Smooth muscle cell of the brain vasculature (primary cell): Measurements from ENCODE around the gene YDJC.
"Not testable (repeated sequence)": the region's sequence is repeated elsewhere in the genome, so short reads cannot be mapped to it uniquely, and the experiment has no call there.

Source experiments
- DNase-seq: peaks from one replicate; pipeline ENCODE4 v3.0.0-alpha.2; 2012; ENCODE audit warnings: low read depth, low spot score

The YDJC gene

GRCh38 chr22:21632237-21632895 is 2.5 kb upstream of the YDJC start, which contains the start of gene CCDC116:
Gene CCDC116 (plus strand): TSS chr22:21632760. CDS start chr22:21633182, 422 bp downstream.
- no peak for DNase-seq

- DNase-seq = no peak
Measured at GRCh38 chr22:21631025-21631424, 1.2 kb upstream of the YDJC start.

- no peak for DNase-seq
Measured at GRCh38 chr22:21628386-21629254, 1.2 kb downstream of the YDJC start.

DNA sequence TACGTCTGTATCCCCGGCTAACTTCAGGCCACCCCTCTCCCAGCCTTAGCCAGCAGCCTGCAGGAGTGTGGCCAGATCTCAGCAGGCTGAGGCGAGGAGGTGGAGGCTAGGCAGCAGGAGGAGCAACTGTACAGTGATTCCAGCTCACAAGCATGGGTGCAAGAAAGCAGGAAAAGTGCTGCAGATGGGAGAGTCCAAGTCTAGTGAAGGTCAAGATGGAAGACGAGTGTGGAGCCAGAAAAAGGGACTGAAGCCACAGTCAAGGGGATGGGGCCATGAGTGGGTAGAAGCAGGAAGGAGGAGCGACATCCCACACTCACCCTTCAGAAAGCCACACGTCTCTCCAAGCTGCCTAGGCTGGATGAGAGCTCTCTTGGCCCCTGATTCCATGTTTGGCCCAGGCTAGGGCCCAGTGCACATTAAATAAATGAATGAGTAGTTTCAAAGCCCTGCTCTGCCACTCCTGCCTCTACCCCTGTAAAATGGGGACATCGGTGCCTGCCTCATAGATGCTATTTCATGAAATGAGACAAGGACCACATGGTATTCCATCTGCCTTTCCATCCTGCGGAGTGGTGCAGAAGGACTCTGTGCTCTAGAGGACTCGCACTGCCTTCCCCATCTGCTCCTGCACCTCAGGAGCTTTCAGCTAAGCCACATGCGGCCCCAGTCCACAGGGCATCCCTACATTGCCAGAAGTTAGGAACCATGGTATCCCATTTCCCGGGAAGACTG is 2.9 kb downstream of the YDJC start:
- no peak for DNase-seq

- DNase-seq = no peak
Measured at GRCh38 chr22:21626073-21626734, 3.6 kb downstream of the YDJC start.

GRCh38 chr22:21624880-21625791 is 4.7 kb downstream of the YDJC start:
- no peak for DNase-seq

- DNase-seq = no peak
Measured at GRCh38 chr22:21624120-21624879, 5.5 kb downstream of the YDJC start.

DNA sequence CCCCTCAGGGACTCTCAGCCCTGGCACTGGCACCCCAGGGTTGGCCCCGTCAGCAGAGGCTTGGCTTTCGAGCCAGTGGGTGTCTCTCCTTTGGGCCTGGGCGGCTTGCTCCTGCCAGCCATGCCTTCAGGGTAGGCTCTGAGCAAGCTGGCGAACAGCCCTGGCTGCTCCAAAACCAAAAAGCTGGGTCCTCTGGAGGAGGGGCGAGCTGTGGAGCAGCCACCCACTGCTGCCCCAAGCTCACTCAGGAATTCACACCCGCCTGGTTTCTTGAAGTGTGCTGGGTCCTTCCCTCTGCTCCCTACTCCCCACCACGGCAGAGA is 6.2 kb downstream of the YDJC start:
- DNase-seq = no peak

- DNase-seq = no peak
Measured at GRCh38 chr22:21622919-21623647, 6.7 kb downstream of the YDJC start.

GRCh38 chr22:21622011-21622918 is 7.6 kb downstream of the YDJC start:
- DNase-seq = no peak

GRCh38 chr22:21621025-21621424 is 8.8 kb downstream of the YDJC start:
- DNase-seq = no peak

DNA sequence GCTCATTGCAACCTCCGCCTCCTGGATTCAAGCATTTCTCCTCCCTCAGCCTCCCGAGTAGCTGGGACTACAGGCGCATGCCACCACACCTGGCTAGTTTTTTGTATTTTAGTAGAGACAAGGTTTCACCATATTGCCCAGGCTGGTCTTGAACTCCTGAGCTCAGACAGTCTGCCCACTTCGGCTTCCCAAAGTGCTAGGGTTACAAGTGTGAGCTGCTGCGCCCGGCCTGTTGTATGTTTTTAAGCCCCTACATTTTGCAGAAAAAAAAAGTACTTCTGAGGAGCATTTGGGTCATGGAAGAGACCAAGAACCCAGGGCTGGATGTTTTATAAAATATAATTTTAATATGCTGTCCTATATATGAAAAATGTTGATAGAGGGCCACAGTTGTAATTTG is 12.5 kb downstream of the YDJC start:
- not testable (repeated sequence) for DNase-seq

GRCh38 chr22:21615731-21616130 is 14.1 kb downstream of the YDJC start:
- DNase-seq = no peak

- DNase-seq = no peak
Measured at GRCh38 chr22:21613553-21614233, 16.1 kb downstream of the YDJC start.

DNA sequence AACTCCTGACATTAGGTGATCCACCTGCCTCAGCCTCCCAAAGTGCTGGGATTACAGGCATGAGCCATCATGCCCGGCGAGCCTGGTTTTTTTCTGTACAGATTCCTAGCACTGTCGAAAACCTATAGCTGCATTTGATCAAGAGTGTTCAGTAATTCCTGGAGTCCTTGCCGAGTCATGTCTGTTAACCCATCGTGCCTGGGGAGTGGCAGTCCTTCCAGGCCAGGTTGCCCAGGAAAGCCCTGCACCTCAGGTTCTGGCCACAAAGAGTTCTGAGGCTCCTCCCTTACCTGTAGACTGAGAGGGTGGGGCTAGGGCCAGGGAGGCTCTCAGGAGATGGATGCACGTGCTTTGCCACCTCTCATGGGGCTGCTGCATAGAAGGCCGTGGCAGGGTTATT is 17.0 kb downstream of the YDJC start:
- DNase-seq = no peak

GRCh38 chr22:21611210-21611977 is 18.4 kb downstream of the YDJC start:
- no peak for DNase-seq

DNA sequence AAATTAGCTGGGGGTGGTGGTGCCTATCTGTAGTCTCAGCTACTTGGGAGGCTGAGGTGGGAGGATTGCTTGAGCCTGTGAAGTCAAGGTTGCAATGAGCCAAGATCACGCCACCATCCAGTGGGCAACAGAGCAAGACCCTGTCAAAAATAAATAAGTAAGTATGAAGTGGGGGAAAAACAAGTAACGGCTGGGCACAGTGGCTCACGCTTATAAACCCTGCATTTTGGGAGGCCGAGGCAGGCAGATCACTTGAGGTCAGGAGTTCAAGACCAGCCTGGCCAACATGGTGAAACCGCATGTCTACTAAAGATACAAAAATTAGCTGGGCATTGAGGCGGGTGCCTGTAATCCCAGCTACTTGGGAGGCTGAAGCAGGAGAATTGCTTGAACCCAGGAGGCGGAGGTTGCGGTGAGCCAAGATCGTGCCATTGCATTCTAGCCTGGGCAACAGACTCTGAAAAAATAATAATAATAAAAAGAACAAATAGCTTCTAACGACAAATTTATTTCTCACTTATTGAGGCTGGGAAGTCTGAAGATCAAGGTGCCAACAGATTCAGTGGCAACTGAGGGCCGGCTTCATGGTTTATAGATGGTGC is 20.2 kb downstream of the YDJC start:
- DNase-seq = not testable (repeated sequence)
